Keratinocyte (primary cell): Measurements from ENCODE around the gene SHISA9. TPM values are rescaled to one million over a fixed set of nuclear protein-coding genes. Genes with fewer than 3 reads are reported as not detected.

Experiments used
- DNase-seq: peaks from one replicate; pipeline ENCODE4 v3.0.0-alpha.2; 2011; ENCODE audit warnings: low read depth, missing footprints, low spot score
- FAIRE-seq: peaks from 2 replicates; lab custom pipeline; 2011; peaks lifted over from hg19 to GRCh38; lab: Jason Lieb, UNC
- H2AFZ ChIP-seq: 2 replicates; pipeline ENCODE4 v1.6.0; 2012; ENCODE audit warnings: low read length, control low read depth, inconsistent platforms; ENCODE audit not compliant: control insufficient read depth
- H3K27ac ChIP-seq: 2 replicates; pipeline ENCODE4 v1.5.1; 2011; ENCODE audit warnings: low read length; ENCODE audit not compliant: control insufficient read depth, insufficient read depth
- H3K27me3 ChIP-seq: 3 replicates; pipeline ENCODE4 v1.6.0; 2011; ENCODE audit warnings: low read length; ENCODE audit not compliant: control insufficient read depth, insufficient read depth; ENCODE audit errors: extremely low read depth
- H3K36me3 ChIP-seq, 2 experiments: 2 replicates in 1 of 2; 3 replicates in 1 of 2; pipeline ENCODE4 v1.5.1; 2011; ENCODE audit warnings: low read length in 2 of 2, mild to moderate bottlenecking in 1 of 2; ENCODE audit not compliant: control insufficient read depth in 2 of 2, insufficient read depth in 2 of 2; ENCODE audit errors: extremely low read depth in 1 of 2
- H3K4me1 ChIP-seq: 3 replicates; pipeline ENCODE4 v1.5.1; 2011; ENCODE audit warnings: low read length; ENCODE audit not compliant: control insufficient read depth, insufficient read depth; ENCODE audit errors: extremely low read depth
- H3K4me2 ChIP-seq: 3 replicates; pipeline ENCODE4 v1.6.0; 2011; ENCODE audit warnings: low read depth, low read length; ENCODE audit not compliant: control insufficient read depth, insufficient read depth; ENCODE audit errors: extremely low read depth
- H3K4me3 ChIP-seq, 3 experiments: fragments of 200-600 bp in 1 of 3; sonication (generic) in 1 of 3; 2 replicates in 2 of 3; 3 replicates in 1 of 3; pipeline ENCODE4 v1.5.1; 2011 to 2016; ENCODE audit warnings: low read length in 3 of 3, mild to moderate bottlenecking in 3 of 3, control low read depth in 2 of 3, inconsistent platforms in 1 of 3, low read depth in 1 of 3, mixed read lengths in 1 of 3, mixed run types in 1 of 3, moderate library complexity in 1 of 3; ENCODE audit not compliant: control insufficient read depth in 2 of 3, insufficient read depth in 2 of 3; ENCODE audit errors: extremely low read depth in 1 of 3
- H3K79me2 ChIP-seq: 2 replicates; pipeline ENCODE4 v1.6.0; 2012; ENCODE audit warnings: low read length; ENCODE audit not compliant: control insufficient read depth, insufficient read depth
- H3K9ac ChIP-seq: 3 replicates; pipeline ENCODE4 v1.6.0; 2011; ENCODE audit warnings: low read length; ENCODE audit not compliant: control insufficient read depth, insufficient read depth; ENCODE audit errors: extremely low read depth
- H3K9me1 ChIP-seq: 3 replicates; pipeline ENCODE4 v1.6.0; 2011; ENCODE audit warnings: low read length; ENCODE audit not compliant: control insufficient read depth, insufficient read depth; ENCODE audit errors: extremely low read depth
- H3K9me3 ChIP-seq: 2 replicates; pipeline ENCODE4 v1.5.1; 2012; ENCODE audit warnings: low read depth, low read length; ENCODE audit not compliant: control insufficient read depth
- H4K20me1 ChIP-seq: 3 replicates; pipeline ENCODE4 v1.6.0; 2011; ENCODE audit warnings: low read length; ENCODE audit not compliant: control insufficient read depth, insufficient read depth; ENCODE audit errors: extremely low read depth
- CTCF ChIP-seq, 3 experiments: IDR thresholded peaks in 1 of 3; conservative IDR thresholded peaks in 1 of 3; optimal IDR thresholded peaks in 1 of 3; 2 replicates in 2 of 3; 3 replicates in 1 of 3; pipeline versions ENCODE3 to v1.5.1; 2011; ENCODE audit warnings: low read length in 3 of 3, mild to moderate bottlenecking in 3 of 3, moderate library complexity in 2 of 3, control low read depth in 1 of 3, inconsistent platforms in 1 of 3; ENCODE audit not compliant: insufficient read depth in 2 of 3; ENCODE audit errors: extremely low read depth in 1 of 3
- EZH2 ChIP-seq: IDR thresholded peaks from one replicate; pipeline ENCODE4 v1.6.1; 2012; ENCODE audit warnings: inconsistent platforms, mild to moderate bottlenecking, low read length, moderate library complexity
- dilution Hi-C: fragments of 300-500 bp; cut with MboI; formaldehyde crosslinking; loops from one replicate; pipeline ENCODE4 v1.7.0; 2020; ENCODE audit warnings: low sequenced_read_pairs; ENCODE audit not compliant: extremely low pct_ligation_motif_present
- polyA plus RNA-seq, 5 experiments: library from polyadenylated mRNA; depleted of rRNA in 3 of 5; stranded (reverse) in 3 of 5; stranded (forward) in 1 of 5; unstranded in 1 of 5; fragments of >200 nt; gene quantifications; 1 replicate in 1 of 5; 2 replicates in 3 of 5; 3 replicates in 1 of 5; pipeline versions ENCODE4 v1.2.1 to v1.2.3, GENCODE V29; 2011 to 2012; ENCODE audit warnings: missing spikeins in 2 of 5, low read depth in 1 of 5, low replicate concordance in 1 of 5

Gene SHISA9
- polyA plus RNA-seq, 1 donor (not counting 4 experiments of a cell fraction or from before 2014, with no cell fraction given) = 0.28 TPM

DNA sequence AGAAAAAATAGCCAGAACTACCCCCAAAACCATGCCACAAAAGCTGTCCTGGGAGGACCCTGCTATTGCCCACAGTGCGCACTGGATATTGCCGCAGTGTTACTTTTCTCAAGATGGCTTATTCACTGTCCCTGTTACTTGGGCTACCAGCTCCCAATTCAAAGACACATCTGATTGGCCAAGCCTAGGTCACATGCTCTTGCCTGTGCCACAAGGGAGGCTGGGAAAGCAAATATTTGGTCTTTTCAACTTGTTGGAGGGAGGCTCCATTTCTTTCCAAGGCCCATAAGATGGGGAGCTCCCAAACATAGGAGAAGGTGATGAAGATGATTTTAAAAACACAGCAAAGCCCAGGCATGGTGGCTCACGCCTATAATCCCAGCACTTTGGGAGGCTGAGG lies 257.0 kb downstream of the SHISA9 start:
- no peak for FAIRE-seq

DNA sequence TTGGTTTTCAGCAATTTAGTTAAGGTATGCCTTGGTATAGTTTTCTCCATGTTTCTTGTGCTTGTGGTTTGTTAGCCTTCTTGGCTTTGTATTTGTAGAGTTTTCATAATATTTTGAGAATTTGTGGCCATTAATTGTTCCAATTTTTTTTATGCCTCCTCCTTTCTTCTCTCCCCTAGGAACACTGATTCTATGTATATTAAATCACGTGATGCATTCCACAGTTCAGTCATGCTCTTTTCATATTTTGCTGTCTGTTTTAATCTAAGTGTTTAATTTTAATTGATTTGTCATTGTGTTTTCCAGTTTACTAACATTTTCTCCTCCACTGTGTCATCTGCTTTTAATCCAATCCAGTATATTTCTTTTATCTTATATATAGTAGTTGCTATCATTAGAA lies 263.6 kb downstream of the SHISA9 start:
- Histone ChIP-seq H3K9me3 (no peaks in the 10 kb centered on the region), H4K20me1 (no peaks in the 10 kb centered on the region), H3K36me3 (no peaks in the 10 kb centered on the region), H3K4me1 (no peaks in the 10 kb centered on the region), H3K79me2 (no peaks in the 10 kb centered on the region), H3K4me3 (no peak overlapping the region), H2AFZ (no peak overlapping the region), H3K9ac (no peak overlapping the region), H3K9me1 (no peaks in the 10 kb centered on the region), H3K4me2 (no peak overlapping the region), H3K27me3 (no peaks in the 10 kb centered on the region), H3K27ac (no peak overlapping the region)
- dilution Hi-C loops = no loop called here
- no peak for FAIRE-seq
- TF ChIP-seq CTCF (optimal IDR thresholded peaks at IDR 0.05 in 1 of 3, IDR thresholded peaks at IDR 0.05 in 1 of 3, conservative IDR thresholded peaks at IDR 0.05 in 1 of 3; ENCODE audit: extremely low read depth in 1 of 3, insufficient read depth in 2 of 3, low read length in 3 of 3) (no peak), EZH2 (no peak)
- no peak for DNase-seq

More for the DNA sequence above, 257.0 kb downstream of the SHISA9 start:
- Histone ChIP-seq H3K36me3 (no peaks in the 10 kb centered on the region), H4K20me1 (no peaks in the 10 kb centered on the region), H3K4me2 (no peak overlapping the region), H3K79me2 (no peaks in the 10 kb centered on the region), H3K9me3 (no peaks in the 10 kb centered on the region), H3K9ac (no peak overlapping the region), H3K4me3 (no peak overlapping the region), H3K27ac (no peak overlapping the region), H2AFZ (no peak overlapping the region), H3K27me3 (no peaks in the 10 kb centered on the region), H3K9me1 (no peaks in the 10 kb centered on the region), H3K4me1 (no peaks in the 10 kb centered on the region)
- TF ChIP-seq CTCF (optimal IDR thresholded peaks at IDR 0.05 in 1 of 3, IDR thresholded peaks at IDR 0.05 in 1 of 3, conservative IDR thresholded peaks at IDR 0.05 in 1 of 3; ENCODE audit: extremely low read depth in 1 of 3, insufficient read depth in 2 of 3, low read length in 3 of 3) (no peak), EZH2 (no peak)
- dilution Hi-C loops = no loop called here
- no peak for DNase-seq
